ENCODE measurements around the gene ATF6.
"Not testable (repeated sequence)": the region's sequence is repeated elsewhere in the genome, so short reads cannot be mapped to it uniquely, and the experiment has no call there.

The ATF6 gene

GRCh38 chr1:161782886-161783285 lies 16.8 kb downstream of the ATF6 start:
- DNase-seq, result no peak

- DNase-seq, result no peak
Measured at GRCh38 chr1:161784968-161785367, 18.8 kb downstream of the ATF6 start.

- DNase-seq, result no peak
Measured at GRCh38 chr1:161787355-161787754, 21.2 kb downstream of the ATF6 start.

- DNase-seq, result no peak
Measured at GRCh38 chr1:161790587-161791317, 24.6 kb downstream of the ATF6 start.

GRCh38 chr1:161791904-161792655 lies 26.0 kb downstream of the ATF6 start:
- DNase-seq, result peak; percentile 28

- DNase-seq, result peak; percentile 90
Measured at GRCh38 chr1:161792740-161793139, 26.6 kb downstream of the ATF6 start.

GRCh38 chr1:161799792-161800191 lies 33.7 kb downstream of the ATF6 start:
- DNase-seq, result no peak

- no peak for DNase-seq
Measured at GRCh38 chr1:161801955-161802354, 35.8 kb downstream of the ATF6 start.

- no peak for DNase-seq
Measured at GRCh38 chr1:161803181-161803580, 37.1 kb downstream of the ATF6 start.

GRCh38 chr1:161805399-161806197 lies 39.5 kb downstream of the ATF6 start:
- DNase-seq, result no peak

- not testable (repeated sequence) for DNase-seq
Measured at GRCh38 chr1:161809202-161809601, 43.1 kb downstream of the ATF6 start.

- not testable (repeated sequence) for DNase-seq
Measured at GRCh38 chr1:161809656-161810055, 43.5 kb downstream of the ATF6 start.

- no peak for DNase-seq
Measured at GRCh38 chr1:161810780-161811179, 44.7 kb downstream of the ATF6 start.

GRCh38 chr1:161816201-161816600 lies 50.1 kb downstream of the ATF6 start:
- DNase-seq, result peak; percentile 36

- DNase-seq, result no peak
Measured at GRCh38 chr1:161817176-161817730, 51.1 kb downstream of the ATF6 start.

- no peak for DNase-seq
Measured at GRCh38 chr1:161820914-161821313, 54.8 kb downstream of the ATF6 start.

GRCh38 chr1:161824618-161825017 lies 58.5 kb downstream of the ATF6 start:
- no peak for DNase-seq

GRCh38 chr1:161825831-161826230 lies 59.7 kb downstream of the ATF6 start:
- no peak for DNase-seq

- DNase-seq, result no peak
Measured at GRCh38 chr1:161826478-161826877, 60.4 kb downstream of the ATF6 start.

- peak; percentile 61 for DNase-seq
Measured at GRCh38 chr1:161827786-161828185, 61.7 kb downstream of the ATF6 start.

GRCh38 chr1:161832299-161832907 lies 66.3 kb downstream of the ATF6 start:
- DNase-seq, result not testable (repeated sequence)

GRCh38 chr1:161834967-161835550 lies 68.9 kb downstream of the ATF6 start:
- no peak for DNase-seq

Data from HCEC 1CT (cell line).